Keratinocyte (primary cell): Measurements from ENCODE around the gene ADAM12. TPM values are rescaled to one million over a fixed set of nuclear protein-coding genes. Genes with fewer than 3 reads are reported as not detected.

ENCODE experiments used
- DNase-seq: peaks from one replicate; pipeline ENCODE4 v3.0.0-alpha.2; 2011; ENCODE audit warnings: low read depth, missing footprints, low spot score
- FAIRE-seq: peaks from 2 replicates; lab custom pipeline; 2011; peaks lifted over from hg19 to GRCh38; lab: Jason Lieb, UNC
- H2AFZ ChIP-seq: 2 replicates; pipeline ENCODE4 v1.6.0; 2012; ENCODE audit warnings: low read length, control low read depth, inconsistent platforms; ENCODE audit not compliant: control insufficient read depth
- H3K27ac ChIP-seq: 2 replicates; pipeline ENCODE4 v1.5.1; 2011; ENCODE audit warnings: low read length; ENCODE audit not compliant: control insufficient read depth, insufficient read depth
- H3K27me3 ChIP-seq: 3 replicates; pipeline ENCODE4 v1.6.0; 2011; ENCODE audit warnings: low read length; ENCODE audit not compliant: control insufficient read depth, insufficient read depth; ENCODE audit errors: extremely low read depth
- H3K36me3 ChIP-seq, 2 experiments: 2 replicates in 1 of 2; 3 replicates in 1 of 2; pipeline ENCODE4 v1.5.1; 2011; ENCODE audit warnings: low read length in 2 of 2, mild to moderate bottlenecking in 1 of 2; ENCODE audit not compliant: control insufficient read depth in 2 of 2, insufficient read depth in 2 of 2; ENCODE audit errors: extremely low read depth in 1 of 2
- H3K4me1 ChIP-seq: 3 replicates; pipeline ENCODE4 v1.5.1; 2011; ENCODE audit warnings: low read length; ENCODE audit not compliant: control insufficient read depth, insufficient read depth; ENCODE audit errors: extremely low read depth
- H3K4me2 ChIP-seq: 3 replicates; pipeline ENCODE4 v1.6.0; 2011; ENCODE audit warnings: low read depth, low read length; ENCODE audit not compliant: control insufficient read depth, insufficient read depth; ENCODE audit errors: extremely low read depth
- H3K4me3 ChIP-seq, 3 experiments: fragments of 200-600 bp in 1 of 3; sonication (generic) in 1 of 3; 2 replicates in 2 of 3; 3 replicates in 1 of 3; pipeline ENCODE4 v1.5.1; 2011 to 2016; ENCODE audit warnings: low read length in 3 of 3, mild to moderate bottlenecking in 3 of 3, control low read depth in 2 of 3, inconsistent platforms in 1 of 3, low read depth in 1 of 3, mixed read lengths in 1 of 3, mixed run types in 1 of 3, moderate library complexity in 1 of 3; ENCODE audit not compliant: control insufficient read depth in 2 of 3, insufficient read depth in 2 of 3; ENCODE audit errors: extremely low read depth in 1 of 3
- H3K79me2 ChIP-seq: 2 replicates; pipeline ENCODE4 v1.6.0; 2012; ENCODE audit warnings: low read length; ENCODE audit not compliant: control insufficient read depth, insufficient read depth
- H3K9ac ChIP-seq: 3 replicates; pipeline ENCODE4 v1.6.0; 2011; ENCODE audit warnings: low read length; ENCODE audit not compliant: control insufficient read depth, insufficient read depth; ENCODE audit errors: extremely low read depth
- H3K9me1 ChIP-seq: 3 replicates; pipeline ENCODE4 v1.6.0; 2011; ENCODE audit warnings: low read length; ENCODE audit not compliant: control insufficient read depth, insufficient read depth; ENCODE audit errors: extremely low read depth
- H3K9me3 ChIP-seq: 2 replicates; pipeline ENCODE4 v1.5.1; 2012; ENCODE audit warnings: low read depth, low read length; ENCODE audit not compliant: control insufficient read depth
- H4K20me1 ChIP-seq: 3 replicates; pipeline ENCODE4 v1.6.0; 2011; ENCODE audit warnings: low read length; ENCODE audit not compliant: control insufficient read depth, insufficient read depth; ENCODE audit errors: extremely low read depth
- CTCF ChIP-seq, 3 experiments: IDR thresholded peaks in 1 of 3; conservative IDR thresholded peaks in 1 of 3; optimal IDR thresholded peaks in 1 of 3; 2 replicates in 2 of 3; 3 replicates in 1 of 3; pipeline versions ENCODE3 to v1.5.1; 2011; ENCODE audit warnings: low read length in 3 of 3, mild to moderate bottlenecking in 3 of 3, moderate library complexity in 2 of 3, control low read depth in 1 of 3, inconsistent platforms in 1 of 3; ENCODE audit not compliant: insufficient read depth in 2 of 3; ENCODE audit errors: extremely low read depth in 1 of 3
- EZH2 ChIP-seq: IDR thresholded peaks from one replicate; pipeline ENCODE4 v1.6.1; 2012; ENCODE audit warnings: inconsistent platforms, mild to moderate bottlenecking, low read length, moderate library complexity
- dilution Hi-C: fragments of 300-500 bp; cut with MboI; formaldehyde crosslinking; loops from one replicate; pipeline ENCODE4 v1.7.0; 2020; ENCODE audit warnings: low sequenced_read_pairs; ENCODE audit not compliant: extremely low pct_ligation_motif_present
- polyA plus RNA-seq, 5 experiments: library from polyadenylated mRNA; depleted of rRNA in 3 of 5; stranded (reverse) in 3 of 5; stranded (forward) in 1 of 5; unstranded in 1 of 5; fragments of >200 nt; gene quantifications; 1 replicate in 1 of 5; 2 replicates in 3 of 5; 3 replicates in 1 of 5; pipeline versions ENCODE4 v1.2.1 to v1.2.3, GENCODE V29; 2011 to 2012; ENCODE audit warnings: missing spikeins in 2 of 5, low read depth in 1 of 5, low replicate concordance in 1 of 5

The ADAM12 gene
- polyA plus RNA-seq, 1 donor (not counting 4 experiments of a cell fraction or from before 2014, with no cell fraction given): 0.07 TPM

GRCh38 chr10:126429275-126429674 is 41.0 kb upstream of the ADAM12 start:
- peaks cover 7% of the 10 kb centered on the region for H3K27me3 ChIP-seq
- H3K9me1 ChIP-seq: no peaks in the 10 kb centered on the region
- no peak for TF ChIP-seq CTCF (optimal IDR thresholded peaks at IDR 0.05 in 1 of 3, IDR thresholded peaks at IDR 0.05 in 1 of 3, conservative IDR thresholded peaks at IDR 0.05 in 1 of 3; ENCODE audit: extremely low read depth in 1 of 3, insufficient read depth in 2 of 3, low read length in 3 of 3)
- no peak for TF ChIP-seq EZH2
- no peaks in the 10 kb centered on the region for H4K20me1 ChIP-seq
- no peaks in the 10 kb centered on the region for H3K79me2 ChIP-seq
- H3K4me1 ChIP-seq: peaks cover 2% of the 10 kb centered on the region
- H3K4me2 ChIP-seq: no peak overlapping the region
- FAIRE-seq: no peak
- no peak overlapping the region for H2AFZ ChIP-seq
- H3K4me3 ChIP-seq: no peak overlapping the region
- H3K9me3 ChIP-seq: no peaks in the 10 kb centered on the region
- H3K27ac ChIP-seq: no peak overlapping the region
- DNase-seq: no peak
- H3K36me3 ChIP-seq: no peaks in the 10 kb centered on the region
- dilution Hi-C loops: no loop called here
- no peak overlapping the region for H3K9ac ChIP-seq

- H4K20me1 ChIP-seq: no peaks in the 10 kb centered on the region
- H3K4me3 ChIP-seq: no peak overlapping the region
- no peaks in the 10 kb centered on the region for H3K36me3 ChIP-seq
- H3K27me3 ChIP-seq: no peaks in the 10 kb centered on the region
- H3K4me1 ChIP-seq: peaks cover 3% of the 10 kb centered on the region
- H3K9me3 ChIP-seq: peaks cover 3% of the 10 kb centered on the region
- H3K79me2 ChIP-seq: no peaks in the 10 kb centered on the region
- H2AFZ ChIP-seq: no peak overlapping the region
- H3K9me1 ChIP-seq: no peaks in the 10 kb centered on the region
- TF ChIP-seq EZH2: no peak
- no peak for TF ChIP-seq CTCF (optimal IDR thresholded peaks at IDR 0.05 in 1 of 3, IDR thresholded peaks at IDR 0.05 in 1 of 3, conservative IDR thresholded peaks at IDR 0.05 in 1 of 3; ENCODE audit: extremely low read depth in 1 of 3, insufficient read depth in 2 of 3, low read length in 3 of 3)
- dilution Hi-C loops: no loop called here
- no peak for DNase-seq
- no peak overlapping the region for H3K27ac ChIP-seq
- H3K9ac ChIP-seq: no peak overlapping the region
- FAIRE-seq: no peak
- no peak overlapping the region for H3K4me2 ChIP-seq
Measured at GRCh38 chr10:126425489-126426065, 37.3 kb upstream of the ADAM12 start.
